ENCODE results near the gene CPT1C. TPM values are rescaled to one million over a fixed set of nuclear protein-coding genes. Genes with fewer than 3 reads are reported as not detected.

Gene CPT1C
- total RNA-seq, 1 donor from 2014 or later: 0.35 TPM

GRCh38 chr19:49655570-49656455, 35.1 kb upstream of the CPT1C start:
- Mint-ChIP-seq H3K27me3 (no peaks in the 10 kb centered on the region), H3K4me3 (no peak overlapping the region), H3K9me3 (no peaks in the 10 kb centered on the region), H3K27ac (no peak overlapping the region), H3K36me3 (ENCODE audit: low read depth) (peaks cover 73% of the 10 kb centered on the region), H3K4me1 (no peaks in the 10 kb centered on the region)
- ChIA-PET CTCF (no interaction called here), POLR2A (interaction anchor here (0.6 to 1.0 kb wide), 4 partner anchors 9 to 36 kb away, joined by 3 to 4 read pairs (median 4); partner anchors contain the start of gene SCAF1)
- no peak for DNase-seq
- TF ChIP-seq CTCF (IDR thresholded peaks at IDR 0.05): no peak
- no peak for ATAC-seq (ENCODE audit: low read depth)
- intact Hi-C loops (cut with micrococcal nuclease): no loop called here

- TF ChIP-seq CTCF (IDR thresholded peaks at IDR 0.05): no peak
- CTCF ChIA-PET: no interaction called here
- no peaks in the 10 kb centered on the region for H3K27me3 Mint-ChIP-seq
- no peak for DNase-seq
- peaks cover 78% of the 10 kb centered on the region for H3K36me3 Mint-ChIP-seq (ENCODE audit: low read depth)
- H3K4me3 Mint-ChIP-seq: no peak overlapping the region
- ATAC-seq (ENCODE audit: low read depth): no peak
- H3K27ac Mint-ChIP-seq: no peak overlapping the region
- no peaks in the 10 kb centered on the region for H3K9me3 Mint-ChIP-seq
- POLR2A ChIA-PET: interaction anchor here (0.9 to 1.0 kb wide), 2 partner anchors 14 to 15 kb away, joined by 3 read pairs; partner anchors contain the start of gene SCAF1
- intact Hi-C loops (cut with micrococcal nuclease): no loop called here
- H3K4me1 Mint-ChIP-seq: no peaks in the 10 kb centered on the region
Measured at GRCh38 chr19:49656456-49657109, 34.3 kb upstream of the CPT1C start.

GRCh38 chr19:49657493-49658138, 33.3 kb upstream of the CPT1C start:
- ChIA-PET CTCF (no interaction called here), POLR2A (interaction anchor here (0.7 kb wide), 1 partner anchor 58 kb away, joined by 3 read pairs; no protein-coding TSS in a partner anchor)
- H3K27ac Mint-ChIP-seq: no peak overlapping the region
- H3K4me3 Mint-ChIP-seq: no peak overlapping the region
- no peak for DNase-seq
- TF ChIP-seq CTCF (IDR thresholded peaks at IDR 0.05): no peak
- no peak for ATAC-seq (ENCODE audit: low read depth)
- intact Hi-C loops (cut with micrococcal nuclease): no loop called here
- H3K27me3 Mint-ChIP-seq: no peaks in the 10 kb centered on the region
- H3K9me3 Mint-ChIP-seq: no peaks in the 10 kb centered on the region
- no peaks in the 10 kb centered on the region for H3K4me1 Mint-ChIP-seq
- H3K36me3 Mint-ChIP-seq (ENCODE audit: low read depth): peaks cover 82% of the 10 kb centered on the region

GRCh38 chr19:49658139-49658517, 32.8 kb upstream of the CPT1C start:
- Mint-ChIP-seq H3K36me3 (ENCODE audit: low read depth) (peaks cover 84% of the 10 kb centered on the region), H3K27me3 (no peaks in the 10 kb centered on the region), H3K4me3 (no peak overlapping the region), H3K9me3 (no peaks in the 10 kb centered on the region), H3K27ac (no peak overlapping the region), H3K4me1 (peaks cover 5% of the 10 kb centered on the region)
- DNase-seq (no peak), ATAC-seq (ENCODE audit: low read depth) (no peak)
- ChIA-PET CTCF (no interaction called here), POLR2A (no interaction called here)
- intact Hi-C loops (cut with micrococcal nuclease): no loop called here
- no peak for TF ChIP-seq CTCF (IDR thresholded peaks at IDR 0.05)

Measured in activated B cell treated with CpG ODN at 0.5 μM for 24 hours (primary cell).